ENCODE results near the gene SMIM31. TPM values are rescaled to one million over a fixed set of nuclear protein-coding genes. Genes with fewer than 3 reads are reported as not detected.

The SMIM31 gene
- polyA plus RNA-seq, 3 donors: not detected

DNA sequence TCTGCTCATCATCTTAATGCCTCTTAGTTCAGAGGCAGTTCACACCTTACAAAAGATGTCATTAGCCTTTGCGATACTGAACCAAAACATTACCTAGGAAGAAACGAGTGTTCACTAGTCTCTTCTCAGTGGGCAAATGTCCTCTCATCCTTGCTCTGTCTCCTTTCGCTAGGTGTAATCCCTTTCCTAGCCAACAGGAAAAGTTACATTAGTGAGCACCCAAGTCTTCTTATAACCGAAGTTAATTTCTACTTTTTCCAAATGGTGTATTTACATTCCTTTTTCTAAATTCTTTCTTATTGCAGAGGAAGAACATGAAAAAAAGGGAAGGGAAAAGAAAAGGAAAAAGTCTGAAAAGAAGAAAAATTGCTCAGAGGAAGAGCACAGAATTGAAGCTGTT lies 46.9 kb downstream of the SMIM31 start:
- no peak overlapping the region for H3K4me3 ChIP-seq (replicated peaks in 1 of 3; ENCODE audit: low read depth in 2 of 3, low read length in 3 of 3)
- Mint-ChIP-seq H3K36me3 (no peaks in the 10 kb centered on the region), H3K4me1 (no peaks in the 10 kb centered on the region), H3K9me3 (peaks cover 0 to 2% (median 0%) of the 10 kb centered on the region in 7 donors), H3K27ac (no peak overlapping the region), H3K4me3 (no peak overlapping the region), H3K27me3 (ENCODE audit: low read depth in 3 of 3) (peaks cover 0 to 5% (median 2%) of the 10 kb centered on the region in 3 donors)
- no peak overlapping the region for H3K27ac ChIP-seq (ENCODE audit: low read depth in 1 of 2, low read length in 2 of 2)
- no peaks in the 10 kb centered on the region for H3K36me3 ChIP-seq (replicated peaks in 1 of 2; ENCODE audit: control insufficient read depth in 1 of 2, insufficient read depth in 2 of 2, low read length in 2 of 2)
- H4K20me1 ChIP-seq (ENCODE audit: insufficient read depth, low read length): no peaks in the 10 kb centered on the region
- DNase-seq: no peak
- H3K4me1 ChIP-seq (ENCODE audit: control insufficient read depth in 1 of 2, insufficient read depth in 2 of 2, low read length in 2 of 2): no peaks in the 10 kb centered on the region
- H3K9ac ChIP-seq (ENCODE audit: insufficient read depth, low read length, poor library complexity, severe bottlenecking): no peak overlapping the region
- no peaks in the 10 kb centered on the region for H3K79me2 ChIP-seq (ENCODE audit: insufficient read depth, low read length)
- WGBS (ENCODE audit: insufficient coverage): 95% methylated on average over 3 of the region's 4 CpGs
- intact Hi-C loops (cut with micrococcal nuclease): no loop called here
- no peaks in the 10 kb centered on the region for H3K27me3 ChIP-seq (ENCODE audit: control insufficient read depth in 2 of 2, insufficient read depth in 2 of 2, low read length in 2 of 2)
- no peak overlapping the region for H3K4me2 ChIP-seq (replicated peaks; ENCODE audit: extremely low read depth, low read length, poor library complexity, severe bottlenecking)
- TF ChIP-seq, protein P1, sequence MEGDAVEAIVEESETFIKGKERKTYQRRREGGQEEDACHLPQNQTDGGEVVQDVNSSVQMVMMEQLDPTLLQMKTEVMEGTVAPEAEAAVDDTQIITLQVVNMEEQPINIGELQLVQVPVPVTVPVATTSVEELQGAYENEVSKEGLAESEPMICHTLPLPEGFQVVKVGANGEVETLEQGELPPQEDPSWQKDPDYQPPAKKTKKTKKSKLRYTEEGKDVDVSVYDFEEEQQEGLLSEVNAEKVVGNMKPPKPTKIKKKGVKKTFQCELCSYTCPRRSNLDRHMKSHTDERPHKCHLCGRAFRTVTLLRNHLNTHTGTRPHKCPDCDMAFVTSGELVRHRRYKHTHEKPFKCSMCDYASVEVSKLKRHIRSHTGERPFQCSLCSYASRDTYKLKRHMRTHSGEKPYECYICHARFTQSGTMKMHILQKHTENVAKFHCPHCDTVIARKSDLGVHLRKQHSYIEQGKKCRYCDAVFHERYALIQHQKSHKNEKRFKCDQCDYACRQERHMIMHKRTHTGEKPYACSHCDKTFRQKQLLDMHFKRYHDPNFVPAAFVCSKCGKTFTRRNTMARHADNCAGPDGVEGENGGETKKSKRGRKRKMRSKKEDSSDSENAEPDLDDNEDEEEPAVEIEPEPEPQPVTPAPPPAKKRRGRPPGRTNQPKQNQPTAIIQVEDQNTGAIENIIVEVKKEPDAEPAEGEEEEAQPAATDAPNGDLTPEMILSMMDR (IDR thresholded peaks at IDR 0.05): no peak
- H2AFZ ChIP-seq (ENCODE audit: insufficient read depth, low read depth, low read length, poor library complexity, severe bottlenecking): no peak overlapping the region
- H3K9me3 ChIP-seq (replicated peaks in 1 of 2; ENCODE audit: control insufficient read depth in 1 of 2, insufficient read depth in 1 of 2, low read length in 2 of 2): no peaks in the 10 kb centered on the region

DNA sequence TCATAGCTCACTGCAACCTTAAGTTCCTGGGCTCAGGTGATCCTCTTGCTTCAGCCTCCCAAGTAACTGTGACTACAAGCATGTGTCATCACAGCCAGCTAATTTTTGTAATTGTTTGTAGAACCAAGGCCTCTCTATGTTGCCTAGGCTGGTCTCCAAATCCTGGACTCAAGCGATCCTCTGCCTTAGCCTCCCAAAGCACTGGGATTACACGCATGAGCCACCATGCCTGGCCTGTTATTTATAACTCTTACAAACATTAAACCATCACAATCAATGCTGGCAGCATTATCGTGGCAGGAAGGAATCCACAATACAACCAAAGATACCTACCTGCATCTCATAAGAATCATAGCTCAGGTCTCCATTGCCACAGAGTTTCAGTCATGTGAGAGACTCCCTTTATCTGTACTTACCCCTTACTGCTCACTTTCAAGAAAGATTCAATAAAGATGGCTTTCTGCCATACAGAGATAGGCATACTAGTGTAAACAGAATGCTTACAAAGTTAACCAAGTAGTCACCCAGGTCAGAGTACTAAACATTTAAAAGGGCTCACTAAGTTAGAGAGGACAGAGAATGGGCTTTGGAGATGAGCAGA lies 48.5 kb downstream of the SMIM31 start:
- H3K4me1 Mint-ChIP-seq: no peaks in the 10 kb centered on the region
- no peak overlapping the region for H3K4me3 Mint-ChIP-seq
- TF ChIP-seq, protein P1 (IDR thresholded peaks at IDR 0.05): no peak
- Histone ChIP-seq H3K4me2 (replicated peaks; ENCODE audit: extremely low read depth, low read length, poor library complexity, severe bottlenecking) (no peak overlapping the region), H4K20me1 (ENCODE audit: insufficient read depth, low read length) (no peaks in the 10 kb centered on the region), H3K27me3 (ENCODE audit: control insufficient read depth in 2 of 2, insufficient read depth in 2 of 2, low read length in 2 of 2) (no peaks in the 10 kb centered on the region), H3K36me3 (replicated peaks in 1 of 2; ENCODE audit: control insufficient read depth in 1 of 2, insufficient read depth in 2 of 2, low read length in 2 of 2) (no peaks in the 10 kb centered on the region), H3K9ac (ENCODE audit: insufficient read depth, low read length, poor library complexity, severe bottlenecking) (no peak overlapping the region), H3K79me2 (ENCODE audit: insufficient read depth, low read length) (no peaks in the 10 kb centered on the region), H3K9me3 (replicated peaks in 1 of 2; ENCODE audit: control insufficient read depth in 1 of 2, insufficient read depth in 1 of 2, low read length in 2 of 2) (no peaks in the 10 kb centered on the region), H3K4me3 (replicated peaks in 1 of 3; ENCODE audit: low read depth in 2 of 3, low read length in 3 of 3) (no peak overlapping the region), H2AFZ (ENCODE audit: insufficient read depth, low read depth, low read length, poor library complexity, severe bottlenecking) (no peak overlapping the region), H3K4me1 (ENCODE audit: control insufficient read depth in 1 of 2, insufficient read depth in 2 of 2, low read length in 2 of 2) (no peaks in the 10 kb centered on the region), H3K27ac (ENCODE audit: low read depth in 1 of 2, low read length in 2 of 2) (no peak overlapping the region)
- peaks cover 0 to 2% (median 0%) of the 10 kb centered on the region in 7 donors for H3K9me3 Mint-ChIP-seq
- 96% methylated on average over 3 of the region's 3 CpGs for WGBS (ENCODE audit: insufficient coverage)
- no peaks in the 10 kb centered on the region for H3K36me3 Mint-ChIP-seq
- DNase-seq: no peak
- H3K27ac Mint-ChIP-seq: no peak overlapping the region
- intact Hi-C loops (cut with micrococcal nuclease): no loop called here
- H3K27me3 Mint-ChIP-seq (ENCODE audit: low read depth in 3 of 3): peaks cover 0 to 5% (median 2%) of the 10 kb centered on the region in 3 donors
